ENCODE measurements around the gene MED22. TPM values are rescaled to one million over a fixed set of nuclear protein-coding genes. Genes with fewer than 3 reads are reported as not detected.

Gene MED22
- total RNA-seq, 1 experiment from 2014 or later, result 60.1 TPM

DNA sequence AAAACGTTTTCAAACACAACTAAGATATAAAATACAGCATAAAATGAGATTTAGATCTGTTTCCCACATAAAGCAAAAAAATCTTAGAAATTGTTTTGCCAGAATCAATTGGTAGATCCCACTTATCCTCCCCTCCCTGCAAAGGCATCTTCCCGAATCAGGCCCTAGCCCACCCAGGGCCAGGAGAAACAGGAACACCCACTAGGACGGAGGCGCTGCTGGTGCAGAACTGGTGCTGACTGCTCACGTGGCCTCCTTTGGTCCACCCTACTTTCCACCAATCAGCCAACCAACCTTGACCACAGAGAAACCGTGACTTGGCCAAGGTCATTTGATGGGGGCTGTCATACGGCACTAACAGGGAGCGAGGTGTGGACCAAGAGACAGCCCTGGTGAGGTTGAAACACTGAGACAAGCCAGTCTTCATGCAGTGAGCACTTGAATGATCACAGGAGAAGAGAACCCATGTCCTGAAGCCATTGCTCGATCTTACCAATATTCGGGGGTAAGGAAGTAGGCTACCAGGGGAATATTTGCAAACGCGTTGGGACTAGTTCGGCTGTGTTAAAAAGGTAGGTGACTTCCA, 13.7 kb upstream of the MED22 start:
- Mint-ChIP-seq H3K36me3 (ENCODE audit: insufficient read depth, unreplicated experiment) (peaks cover 96% of the 10 kb centered on the region), H3K27ac (ENCODE audit: unreplicated experiment) (peak overlapping the region; percentile 38), H3K27me3 (ENCODE audit: insufficient read depth, unreplicated experiment) (no peaks in the 10 kb centered on the region), H3K4me1 (ENCODE audit: low read depth, unreplicated experiment) (peaks cover 20% of the 10 kb centered on the region), H3K4me3 (ENCODE audit: unreplicated experiment) (peak overlapping the region; percentile 42), H3K9me3 (ENCODE audit: unreplicated experiment) (no peaks in the 10 kb centered on the region)
- TF ChIP-seq, protein P1, sequence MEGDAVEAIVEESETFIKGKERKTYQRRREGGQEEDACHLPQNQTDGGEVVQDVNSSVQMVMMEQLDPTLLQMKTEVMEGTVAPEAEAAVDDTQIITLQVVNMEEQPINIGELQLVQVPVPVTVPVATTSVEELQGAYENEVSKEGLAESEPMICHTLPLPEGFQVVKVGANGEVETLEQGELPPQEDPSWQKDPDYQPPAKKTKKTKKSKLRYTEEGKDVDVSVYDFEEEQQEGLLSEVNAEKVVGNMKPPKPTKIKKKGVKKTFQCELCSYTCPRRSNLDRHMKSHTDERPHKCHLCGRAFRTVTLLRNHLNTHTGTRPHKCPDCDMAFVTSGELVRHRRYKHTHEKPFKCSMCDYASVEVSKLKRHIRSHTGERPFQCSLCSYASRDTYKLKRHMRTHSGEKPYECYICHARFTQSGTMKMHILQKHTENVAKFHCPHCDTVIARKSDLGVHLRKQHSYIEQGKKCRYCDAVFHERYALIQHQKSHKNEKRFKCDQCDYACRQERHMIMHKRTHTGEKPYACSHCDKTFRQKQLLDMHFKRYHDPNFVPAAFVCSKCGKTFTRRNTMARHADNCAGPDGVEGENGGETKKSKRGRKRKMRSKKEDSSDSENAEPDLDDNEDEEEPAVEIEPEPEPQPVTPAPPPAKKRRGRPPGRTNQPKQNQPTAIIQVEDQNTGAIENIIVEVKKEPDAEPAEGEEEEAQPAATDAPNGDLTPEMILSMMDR (IDR thresholded peaks at IDR 0.05; ENCODE audit: insufficient read depth in 1 of 2, low read depth in 1 of 2, low read length in 1 of 2, severe bottlenecking in 1 of 2, unreplicated experiment in 1 of 2), result no peak
- Histone ChIP-seq H3K9me3 (no peaks in the 10 kb centered on the region), H3K27me3 (replicated peaks; ENCODE audit: control insufficient read depth, insufficient read depth, low read length) (no peaks in the 10 kb centered on the region), H3K36me3 (ENCODE audit: control insufficient read depth, insufficient read depth, low read length) (peaks cover 6% of the 10 kb centered on the region), H3K4me1 (peaks cover 8% of the 10 kb centered on the region), H3K4me3 (ENCODE audit: low read depth, low read length) (no peak overlapping the region)
- intact Hi-C loops (cut with micrococcal nuclease; ENCODE audit: unreplicated experiment), result no loop called here
- no peak for DNase-seq
- CTCF ChIA-PET, result no interaction called here
- POLR2A ChIA-PET, result no interaction called here
- no TSS peak for BruUV-seq (replicated peaks)

GRCh38 chr9:133360400-133361393, 12.8 kb upstream of the MED22 start:
- no peaks in the 10 kb centered on the region for H3K9me3 ChIP-seq
- no peaks in the 10 kb centered on the region for H3K27me3 ChIP-seq (replicated peaks; ENCODE audit: control insufficient read depth, insufficient read depth, low read length)
- BruUV-seq (replicated peaks), result no TSS peak
- intact Hi-C loops (cut with micrococcal nuclease; ENCODE audit: unreplicated experiment), result no loop called here
- Mint-ChIP-seq H3K9me3 (ENCODE audit: unreplicated experiment) (no peaks in the 10 kb centered on the region), H3K27me3 (ENCODE audit: insufficient read depth, unreplicated experiment) (no peaks in the 10 kb centered on the region), H3K36me3 (ENCODE audit: insufficient read depth, unreplicated experiment) (peaks cover 97% of the 10 kb centered on the region), H3K27ac (ENCODE audit: unreplicated experiment) (peak overlapping the region; percentile 38), H3K4me1 (ENCODE audit: low read depth, unreplicated experiment) (peaks cover 20% of the 10 kb centered on the region), H3K4me3 (ENCODE audit: unreplicated experiment) (no peak overlapping the region)
- peaks cover 4% of the 10 kb centered on the region for H3K36me3 ChIP-seq (ENCODE audit: control insufficient read depth, insufficient read depth, low read length)
- H3K4me1 ChIP-seq, result peaks cover 8% of the 10 kb centered on the region
- H3K4me3 ChIP-seq (ENCODE audit: low read depth, low read length), result no peak overlapping the region
- POLR2A ChIA-PET, result interaction anchor here (0.5 to 1.1 kb wide), 2 partner anchors 23 to 99 kb away, joined by 3 read pairs; partner anchors contain the start of gene CACFD1
- TF ChIP-seq, protein P1 (IDR thresholded peaks at IDR 0.05; ENCODE audit: insufficient read depth in 1 of 2, low read depth in 1 of 2, low read length in 1 of 2, severe bottlenecking in 1 of 2, unreplicated experiment in 1 of 2), result no peak
- no peak for DNase-seq
- CTCF ChIA-PET, result interaction anchor here (0.5 to 0.6 kb wide), 2 partner anchors 29 to 118 kb away, joined by 4 read pairs; partner anchors contain the start of gene SLC2A6
